Neural cell (in vitro differentiated cells): ENCODE measurements around the gene C19orf73.

Experiments used
- MXI1 ChIP-seq: fragments of 450-650 bp; conservative IDR thresholded peaks from 2 replicates; pipeline ENCODE4 v1.6.1; 2014; ENCODE audit warnings: antibody characterized with exemption, mild to moderate bottlenecking; ENCODE audit not compliant: poor library complexity, severe bottlenecking
- POLR2AphosphoS5 ChIP-seq: IDR thresholded peaks from 2 replicates; pipeline ENCODE4 v1.6.1; 2012

DNA sequence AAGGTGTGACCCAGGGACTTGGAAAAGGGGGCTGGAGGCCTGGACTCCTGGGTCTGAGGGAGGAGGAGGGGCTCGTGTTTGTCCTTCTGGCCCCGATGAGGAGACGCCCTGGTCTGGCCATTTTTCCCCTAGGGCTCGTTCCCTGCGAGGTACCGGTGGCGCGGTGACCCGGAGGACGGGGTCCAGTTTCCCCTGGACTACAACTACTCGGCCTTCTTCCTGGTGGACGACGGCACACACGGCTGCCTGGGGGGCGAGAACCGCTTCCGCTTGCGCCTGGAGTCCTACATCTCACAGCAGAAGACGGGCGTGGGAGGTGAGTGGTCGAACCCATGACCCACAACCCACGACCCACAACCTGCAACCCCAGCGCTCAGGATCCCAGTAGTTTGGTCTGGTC, 49.5 kb upstream of the C19orf73 start:
- TF ChIP-seq POLR2AphosphoS5 (no peak), MXI1 (no peak)
